K562 (cell line): Measurements from ENCODE around the gene IDI1. TPM values are rescaled to one million over a fixed set of nuclear protein-coding genes. Genes with fewer than 3 reads are reported as not detected.

Experiments
- ATF1 ChIP-seq, 2 experiments: fragments of 450-650 bp in 1 of 2; IDR thresholded peaks; 2 replicates each; pipeline ENCODE4 v1.6.1; 2016; ENCODE audit warnings: missing compliant biosample characterization in 1 of 2, missing genetic modification characterization in 1 of 2
- ATF2 ChIP-seq: sonication (generic); formaldehyde crosslinking; IDR thresholded peaks from 2 replicates; pipeline ENCODE4 v1.8.1; 2022; ENCODE audit warnings: missing genetic modification reagents
- BDP1 ChIP-seq: IDR thresholded peaks from 3 replicates; pipeline ENCODE4 v1.6.1; 2011; ENCODE audit not compliant: insufficient read length, insufficient read depth
- CREM ChIP-seq: IDR thresholded peaks from 2 replicates; pipeline ENCODE4 v1.6.1; 2014; ENCODE audit warnings: antibody characterized with exemption, low read depth
- ETS1 ChIP-seq: conservative IDR thresholded peaks from 2 replicates; pipeline ENCODE4 v1.6.1; 2011; ENCODE audit warnings: low read depth, mild to moderate bottlenecking, low read length; ENCODE audit not compliant: control insufficient read depth
- FOXP1 ChIP-seq: sonication (generic); formaldehyde crosslinking; IDR thresholded peaks from 2 replicates; pipeline ENCODE4 v1.8.0; 2022; ENCODE audit warnings: mild to moderate bottlenecking, missing genetic modification reagents
- LEF1 ChIP-seq: fragments of 450-650 bp; IDR thresholded peaks from 2 replicates; pipeline ENCODE4 v1.6.1; 2016; ENCODE audit warnings: mild to moderate bottlenecking
- MEIS2 ChIP-seq: fragments of 450-650 bp; IDR thresholded peaks from 2 replicates; pipeline ENCODE4 v1.6.1; 2014; ENCODE audit warnings: mild to moderate bottlenecking; ENCODE audit not compliant: partially characterized antibody
- MLLT1 ChIP-seq, 2 experiments: fragments of 450-650 bp; IDR thresholded peaks; 2 replicates each; pipeline ENCODE4 v1.6.1; 2016
- MTA3 ChIP-seq: fragments of 450-650 bp; formaldehyde crosslinking; IDR thresholded peaks from 2 replicates; pipeline ENCODE4 v1.6.1; 2017; ENCODE audit warnings: mild to moderate bottlenecking, borderline replicate concordance
- PHF20 ChIP-seq: fragments of 450-650 bp; IDR thresholded peaks from 2 replicates; pipeline ENCODE4 v1.6.1; 2018; ENCODE audit not compliant: partially characterized antibody
- RBBP5 ChIP-seq: fragments of 200-600 bp; sonication (generic); IDR thresholded peaks from 2 replicates; pipeline ENCODE4 v1.6.1; 2012; ENCODE audit warnings: borderline replicate concordance, mild to moderate bottlenecking, low read length, control low read depth, inconsistent platforms; ENCODE audit not compliant: insufficient read depth, poor library complexity, severe bottlenecking
- STAT5B ChIP-seq: fragments of 250-450 bp; sonication (Bioruptor Pico); IDR thresholded peaks from 2 replicates; pipeline ENCODE4 v1.8.0; 2021; ENCODE audit warnings: mild to moderate bottlenecking, inconsistent platforms
- ZBTB9 ChIP-seq: fragments of 450-650 bp; formaldehyde crosslinking; IDR thresholded peaks from 2 replicates; pipeline ENCODE4 v1.4.0; 2020; ENCODE audit warnings: mild to moderate bottlenecking, moderate library complexity
- ZFP30 ChIP-seq: fragments of 250-450 bp; sonication (Bioruptor Pico); IDR thresholded peaks from 2 replicates; pipeline ENCODE4 v1.8.0; 2022; ENCODE audit warnings: moderate library complexity, mild to moderate bottlenecking, inconsistent platforms, borderline replicate concordance
- ZMIZ1 ChIP-seq, 2 experiments: fragments of 150-350 bp in 1 of 2; IDR thresholded peaks; 2 replicates each; pipeline ENCODE4 v1.6.1; 2012 to 2016; ENCODE audit warnings: low read depth in 2 of 2, low read length in 2 of 2, mild to moderate bottlenecking in 1 of 2, moderate library complexity in 1 of 2
- polyA plus RNA-seq, 8 experiments: library from polyadenylated mRNA; depleted of rRNA in 4 of 8; stranded (reverse) in 5 of 8; unstranded in 3 of 8; fragments of >200 nt; fragmentation: Nextera tagmentation in 2 of 8; fragmentation: Illumina TruSeq in 1 of 8; extraction: Ambion mirVana in 2 of 8; extraction: Trizol in 1 of 8; gene quantifications; 2 replicates each; pipeline versions ENCODE4 v1.2.1 to v1.2.3, GENCODE V29; 2011 to 2014; ENCODE audit warnings: inconsistent platforms in 1 of 8, missing spikeins in 1 of 8
- total RNA-seq, 7 experiments: library from RNA; depleted of rRNA in 6 of 7; stranded (reverse); fragments of >200 nt in 6 of 7; fragmentation: Illumina TruSeq in 2 of 7; extraction: Trizol in 2 of 7; gene quantifications; 2 replicates each; pipeline versions ENCODE4 v1.2.1 to v1.2.3, GENCODE V29; 2011 to 2021; ENCODE audit warnings: low replicate concordance in 1 of 7

IDI1 gene
- total and polyA plus RNA-seq, 9 of the 15 experiments (the other 6 are each of a cell fraction or from before 2014, with no cell fraction given): 70.0 to 265 (median 119) TPM

GRCh38 chr10:1048349-1048731 is 579 bp downstream of the IDI1 start (continued):
- TF ChIP-seq ATF2 (no peak), FOXP1 (0 out of 2 replicates have a peak, but pooled peaks have one; percentile 56), ATF1 (CRISPR knock-in tag; IDR thresholded peaks at IDR 0.05) (no peak), ATF1 (tag; IDR thresholded peaks at IDR 0.05) (no peak), ZBTB9 (CRISPR knock-in tag) (0 out of 2 replicates have a peak, but pooled peaks have one; percentile 18), MTA3 (no peak), STAT5B (CRISPR knock-in tag) (no peak), ETS1 (0 out of 2 replicates have a peak, but pooled peaks have one; percentile 11), RBBP5 (peak; percentile 48), MLLT1 (IDR thresholded peaks at IDR 0.05) (0 out of 4 replicates have a peak, but pooled peaks of 1 of the 2 experiments have one; percentile 35), PHF20 (peak; percentile 16), BDP1 (no peak), LEF1 (no peak), CREM (0 out of 2 replicates have a peak, but pooled peaks have one; percentile 28), MEIS2 (no peak), ZMIZ1 (IDR thresholded peaks at IDR 0.05; ENCODE audit: low read depth in 2 of 2, low read length in 2 of 2) (0 out of 4 replicates have a peak, but pooled peaks of 1 of the 2 experiments have one; percentile 9), ZFP30 (no peak)
